Muscle of arm (tissue), 12 donors: Measurements from ENCODE around the gene USF1. TPM values are rescaled to one million over a fixed set of nuclear protein-coding genes. Genes with fewer than 3 reads are reported as not detected.
A peak's percentile ranks its signal among the peaks of the same experiment; 100 is the strongest.
"Not testable (repeated sequence)": the region's sequence is repeated elsewhere in the genome, so short reads cannot be mapped to it uniquely, and the experiment has no call there.

Source experiments
- DNase-seq: peaks from one replicate; pipeline ENCODE4 v3.0.0-alpha.2; 2013
- polyA plus RNA-seq, 12 donors: library from polyadenylated mRNA; unstranded; fragments of 120-200 nt; gene quantifications; one replicate each; pipeline ENCODE4 v1.2.1, GENCODE V29; 2013; ENCODE audit not compliant: insufficient read length in 12 of 12

The USF1 gene
- polyA plus RNA-seq, 12 donors = 24.8 to 51.5 (median 33.4) TPM; not detected in 1

- DNase-seq = no peak
Measured at GRCh38 chr1:161051219-161051618, 5.4 kb upstream of the USF1 start.

GRCh38 chr1:161048949-161049722 is 3.4 kb upstream of the USF1 start:
- no peak for DNase-seq

GRCh38 chr1:161047436-161048420 is 2.0 kb upstream of the USF1 start:
- no peak for DNase-seq

GRCh38 chr1:161046605-161047228 is 940 bp upstream of the USF1 start:
- DNase-seq = no peak

GRCh38 chr1:161044908-161045735 is 655 bp downstream of the USF1 start:
- DNase-seq = peak; percentile 61

DNA sequence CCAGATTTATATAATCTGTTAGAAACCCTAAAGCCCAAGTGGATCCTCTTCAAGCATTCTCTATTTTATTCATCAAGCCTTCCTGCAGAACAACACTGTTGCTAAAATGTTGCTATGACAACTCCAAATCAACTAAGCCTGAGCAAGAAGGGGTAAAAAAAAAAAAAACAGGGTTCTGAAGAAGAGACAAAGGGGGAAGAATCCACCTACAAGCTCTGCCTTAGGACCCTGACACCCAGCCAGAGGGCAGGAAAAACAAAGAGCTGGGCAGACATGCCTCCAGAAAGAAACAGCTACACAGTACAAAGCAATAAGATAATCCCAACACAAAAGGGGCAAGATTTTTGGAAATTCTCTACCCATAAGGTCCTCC is 1.3 kb downstream of the USF1 start:
- DNase-seq = no peak

DNA sequence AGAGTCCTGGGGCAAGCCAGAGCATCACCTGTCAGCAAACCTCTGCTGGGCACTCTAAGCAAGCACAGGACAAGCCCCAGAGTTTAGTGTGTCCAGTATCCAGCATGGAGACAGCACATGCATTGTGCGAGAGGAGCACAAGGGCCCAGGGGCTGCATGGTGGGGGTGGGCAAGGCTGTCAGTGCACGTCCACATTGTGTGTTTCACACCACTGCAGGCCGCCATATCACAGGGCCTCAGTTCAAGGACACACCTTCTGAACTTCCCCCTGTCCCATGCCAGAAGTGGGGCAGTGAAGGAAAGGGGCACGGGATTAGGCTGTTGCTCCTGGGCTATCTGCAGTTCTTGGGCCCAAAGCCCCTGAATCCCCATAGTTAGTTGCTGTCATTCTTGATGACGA is 6.2 kb downstream of the USF1 start:
- DNase-seq = no peak

- no peak for DNase-seq
Measured at GRCh38 chr1:161039154-161039545, 6.6 kb downstream of the USF1 start.

DNA sequence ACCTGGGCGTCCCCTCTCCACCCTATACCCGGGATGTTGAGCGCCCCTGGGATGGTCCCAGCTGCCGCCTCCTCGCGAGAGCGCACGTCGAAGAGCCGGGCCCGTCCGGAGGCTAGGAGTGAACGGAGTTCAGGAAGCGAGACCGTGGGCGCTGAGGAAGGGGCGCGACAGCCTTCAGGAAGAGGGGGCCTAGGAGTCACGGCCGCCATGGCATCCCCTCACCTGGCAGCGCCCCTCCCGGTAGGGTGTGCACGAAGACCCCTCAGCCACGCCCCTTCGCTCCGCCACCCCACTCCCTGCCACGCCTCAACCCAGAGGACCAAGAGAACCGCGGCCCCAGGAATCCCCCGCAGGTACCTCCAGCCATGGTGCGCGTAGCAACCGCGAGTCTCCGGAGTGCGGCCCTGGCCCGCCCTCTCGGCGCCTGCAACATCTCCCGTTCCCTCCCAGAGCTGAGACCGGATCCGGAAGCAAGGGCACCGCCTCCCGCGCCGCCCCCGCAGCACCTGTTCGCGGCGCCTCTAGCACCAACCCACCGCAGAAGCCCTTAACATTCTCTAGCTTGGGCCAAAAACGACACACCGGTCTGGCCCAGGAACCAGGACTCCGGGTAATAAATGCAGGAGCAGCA is 7.1 kb downstream of the USF1 start, which contains the start of gene TSTD1:
Gene TSTD1, minus strand, starts transcription at position 442 of the 631 bp plus-strand sequence. Its CDS starts 75 bp downstream, at position 367.
- DNase-seq = no peak

DNA sequence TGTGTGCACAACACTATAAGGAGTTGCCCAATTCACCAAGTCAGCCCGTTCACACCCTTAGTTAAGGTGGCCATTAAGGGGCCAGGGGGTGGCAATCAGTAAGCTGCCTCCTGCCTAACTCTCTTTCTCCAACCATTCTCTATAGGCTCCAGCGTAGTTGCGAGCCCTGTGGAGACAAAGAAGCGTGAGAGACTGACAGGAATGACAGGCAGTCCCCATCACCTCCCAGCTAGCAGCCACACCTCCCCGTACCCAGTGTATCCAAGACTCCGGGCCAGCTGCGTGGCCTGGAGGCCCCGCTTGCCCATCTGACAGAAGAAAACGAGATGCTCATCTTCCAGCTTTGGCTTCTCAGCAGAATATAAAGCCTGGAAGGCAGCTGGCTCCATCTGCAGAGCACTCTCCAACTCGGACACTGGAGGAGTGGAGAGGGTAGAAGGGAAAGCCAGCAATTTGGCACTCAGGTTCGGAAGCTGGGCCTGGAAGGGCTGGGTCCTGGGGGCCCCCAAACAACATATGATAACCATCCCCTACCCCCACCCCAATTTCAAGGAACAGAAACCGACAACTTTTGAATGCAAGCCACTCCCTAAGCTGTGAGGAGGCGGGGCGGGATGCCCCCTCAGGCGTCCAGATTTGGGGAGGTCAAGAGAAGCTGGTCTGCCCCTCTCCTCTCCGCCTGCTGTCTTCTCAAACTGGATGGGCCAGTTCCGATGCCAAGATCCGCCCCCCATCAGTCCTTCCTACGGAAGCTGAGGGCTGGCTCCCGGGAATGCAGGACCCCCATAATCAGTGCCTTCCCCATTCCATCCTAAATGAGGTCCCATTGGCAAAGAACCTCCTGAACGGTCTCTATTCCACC is 7.9 kb downstream of the USF1 start:
- no peak for DNase-seq

DNA sequence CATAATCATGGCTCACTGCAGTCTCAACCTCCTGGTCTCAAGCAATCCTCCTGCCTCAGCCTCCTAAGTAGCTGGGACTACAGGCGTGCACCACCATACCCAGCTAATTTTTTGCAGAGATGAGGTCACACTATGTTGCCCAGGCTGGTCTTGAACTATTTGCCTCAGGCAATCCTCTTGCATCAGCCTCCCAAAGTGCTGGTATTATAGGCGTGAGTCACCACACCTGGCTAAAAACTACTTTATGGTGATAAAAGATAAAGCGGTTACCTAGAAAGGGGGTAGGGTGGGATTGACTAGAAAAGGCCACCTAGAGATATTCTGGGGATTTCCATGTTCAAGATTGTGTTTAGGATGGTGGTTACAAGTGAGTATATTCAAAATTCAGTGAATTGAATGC is 12.0 kb downstream of the USF1 start:
- no peak for DNase-seq

DNA sequence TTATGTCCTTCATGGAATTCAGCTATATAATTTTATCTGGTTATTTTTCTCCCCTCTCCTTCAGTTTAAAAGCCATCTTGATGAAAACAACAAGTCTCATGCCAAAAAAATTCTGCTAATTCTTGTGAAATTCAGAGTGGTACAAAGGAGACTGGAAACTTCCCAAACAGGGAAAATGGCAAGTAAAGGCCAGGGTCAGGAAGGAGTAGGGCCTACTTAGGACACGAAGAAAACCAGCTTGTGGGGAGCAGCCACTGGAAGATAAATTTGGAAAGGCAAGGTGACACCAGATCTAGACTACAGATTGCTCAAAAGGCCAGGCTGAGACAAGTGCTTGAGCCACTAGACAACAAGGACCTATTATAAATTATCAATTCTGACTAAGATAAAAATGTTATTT is 13.4 kb downstream of the USF1 start:
- no peak for DNase-seq

DNA sequence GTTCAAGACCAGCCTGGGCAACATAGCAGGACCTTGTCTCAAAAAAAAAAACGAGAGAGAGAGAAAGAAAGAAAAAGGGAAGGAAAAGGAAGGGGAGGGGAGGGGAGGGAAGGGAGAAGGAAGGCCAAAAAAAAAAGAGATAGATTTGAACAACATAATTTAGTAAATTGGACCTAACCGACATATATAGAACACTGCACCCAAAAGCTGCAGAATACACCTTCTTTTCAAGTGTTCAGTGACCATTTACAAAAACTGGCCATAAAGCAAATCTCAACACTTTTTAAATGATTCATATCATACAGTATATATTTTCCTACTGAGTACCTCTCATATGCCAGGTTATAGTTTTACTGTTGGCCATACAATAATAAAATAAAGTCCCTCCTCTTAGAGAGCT is 13.9 kb downstream of the USF1 start:
- DNase-seq = no peak

DNA sequence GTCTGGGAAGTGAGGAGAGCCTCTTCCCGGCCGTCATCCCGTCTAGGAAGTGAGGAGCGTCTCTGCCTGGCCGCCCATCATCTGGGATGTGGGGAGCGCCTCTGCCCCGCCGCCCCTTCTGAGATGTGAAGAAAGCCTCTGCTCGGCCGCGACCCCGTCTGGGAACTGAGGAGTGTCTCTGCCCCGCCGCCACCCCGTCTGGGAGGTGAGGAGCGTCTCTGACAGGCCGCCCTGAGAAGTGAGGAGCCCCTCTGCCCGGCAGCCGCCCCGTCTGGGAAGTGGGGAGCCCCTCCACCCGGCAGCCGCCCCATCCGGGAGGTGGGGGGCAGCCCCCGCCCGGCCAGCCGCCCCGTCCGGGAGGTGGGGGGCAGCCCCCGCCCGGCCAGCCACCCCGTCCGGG is 16.3 kb downstream of the USF1 start:
- DNase-seq = not testable (repeated sequence)

- DNase-seq = not testable (repeated sequence)
Measured at GRCh38 chr1:161026954-161027353, 18.8 kb downstream of the USF1 start.

- not testable (repeated sequence) for DNase-seq
Measured at GRCh38 chr1:161022432-161022831, 23.3 kb downstream of the USF1 start.

DNA sequence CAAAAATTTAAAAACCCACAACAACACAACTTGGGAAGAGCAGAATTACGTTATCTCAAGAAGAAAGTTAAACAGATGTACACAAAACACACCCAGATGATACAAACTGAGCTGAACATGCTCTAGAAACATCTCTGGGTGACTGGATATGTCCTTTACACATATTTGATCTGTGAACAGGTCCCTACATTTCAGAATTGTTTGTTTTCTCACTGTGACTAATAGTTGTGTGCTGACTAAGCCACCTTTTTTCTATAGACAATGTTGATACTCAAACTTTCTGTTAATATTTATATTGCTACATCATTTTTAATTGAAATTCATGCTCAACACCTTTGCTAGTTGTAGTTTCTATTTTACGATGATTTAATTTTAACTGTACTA is 23.8 kb downstream of the USF1 start:
- no peak for DNase-seq

GRCh38 chr1:161021165-161021969 is 24.4 kb downstream of the USF1 start:
- DNase-seq = no peak
